ENCODE measurements around the gene PTPRCAP. TPM values are rescaled to one million over a fixed set of nuclear protein-coding genes. Genes with fewer than 3 reads are reported as not detected.
A peak's percentile ranks its signal among the peaks of the same experiment; 100 is the strongest.

Gene PTPRCAP
- total RNA-seq, 1 experiment from 2014 or later, result 1.7 TPM

- no peaks in the 10 kb centered on the region for H3K79me1 ChIP-seq (ENCODE audit: insufficient read depth, low read depth, low read length, poor library complexity, severe bottlenecking)
- no peak overlapping the region for H2BK12ac ChIP-seq (ENCODE audit: insufficient read length, low read depth, low read length)
- H2AK5ac ChIP-seq (ENCODE audit: insufficient read length, low read length), result no peak overlapping the region
- H3K9me3 Mint-ChIP-seq, result no peaks in the 10 kb centered on the region
- no peak overlapping the region for H3K4ac ChIP-seq (ENCODE audit: low read depth, low read length)
- H3T11ph ChIP-seq (ENCODE audit: low read length), result no peak overlapping the region
- no peak overlapping the region; a peak in 1 of 5 replicates for H3K4me3 Mint-ChIP-seq
- H3K27me3 Mint-ChIP-seq (ENCODE audit: low read depth), result peaks cover 23% of the 10 kb centered on the region
- H2BK20ac ChIP-seq (ENCODE audit: low read depth, low read length, poor library complexity, severe bottlenecking), result no peak overlapping the region
- no peak overlapping the region for H4K8ac ChIP-seq (replicated peaks; ENCODE audit: insufficient read length, low read depth, low read length)
- H3K4me2 ChIP-seq (ENCODE audit: insufficient read depth, insufficient read length, low read length), result no peak overlapping the region
- H2BK15ac ChIP-seq (ENCODE audit: low read depth, low read length), result no peak overlapping the region
- H3K23ac ChIP-seq (ENCODE audit: insufficient read length, low read depth, low read length), result no peak overlapping the region
- no peak overlapping the region for H4K5ac ChIP-seq (ENCODE audit: insufficient read length, low read depth, low read length)
- H2BK120ac ChIP-seq (ENCODE audit: low read depth, low read length, poor library complexity, severe bottlenecking), result no peak overlapping the region
- H3K27ac Mint-ChIP-seq, result no peak overlapping the region
- H4K91ac ChIP-seq (ENCODE audit: insufficient read length, low read depth, low read length), result no peak overlapping the region
- peaks cover 9% of the 10 kb centered on the region for H3K23me2 ChIP-seq (ENCODE audit: insufficient read length, low read depth, low read length, poor library complexity, severe bottlenecking)
- no peak overlapping the region for H3K14ac ChIP-seq (ENCODE audit: insufficient read depth, low read length)
- peaks cover 19 to 27% of the 10 kb centered on the region in 2 experiments for H3K4me1 Mint-ChIP-seq
- no CpG with 5 or more reads among the region's 9 CpGs for WGBS (ENCODE audit: extremely low coverage, insufficient read length, low lambda C conversion rate)
- H2AFZ ChIP-seq (ENCODE audit: low read length), result no peak overlapping the region
- H3K27me3 ChIP-seq (ENCODE audit: insufficient read depth, low read length), result no peaks in the 10 kb centered on the region; the same call in 1 of the 2 replicates
- H3K18ac ChIP-seq (ENCODE audit: insufficient read length, low read depth, low read length), result no peak overlapping the region
- no peaks in the 10 kb centered on the region for H3K79me2 ChIP-seq (ENCODE audit: insufficient read depth, low read length)
- H3K4me1 ChIP-seq (ENCODE audit: insufficient read depth, low read length), result no peaks in the 10 kb centered on the region; the same call in 1 of the 2 replicates
- no peaks in the 10 kb centered on the region for H3K36me3 Mint-ChIP-seq (ENCODE audit: insufficient read depth in 1 of 3, low read depth in 3 of 3)
- no peaks in the 10 kb centered on the region for H4K20me1 ChIP-seq (ENCODE audit: control insufficient read depth, insufficient read depth, insufficient read length)
- H2BK5ac ChIP-seq (ENCODE audit: insufficient read length, low read length), result no peak overlapping the region
- TF ChIP-seq CTCF (conservative IDR thresholded peaks at IDR 0.05), result no peak
- no peak for DNase-seq
- no peaks in the 10 kb centered on the region for H3K9me3 ChIP-seq (ENCODE audit: control insufficient read depth, low read depth, low read length)
- H3K9ac ChIP-seq (ENCODE audit: extremely low read depth, insufficient read length, low read length), result peak overlapping the region; percentile 4
- no peak overlapping the region for H3K27ac ChIP-seq (ENCODE audit: insufficient read length, low read depth, low read length)
- H3K56ac ChIP-seq (ENCODE audit: insufficient read length, low read depth, low read length), result no peak overlapping the region
Observed at GRCh38 chr11:67387069-67387468, 50.4 kb downstream of the PTPRCAP start.

Other genes starting within 250 kb of the PTPRCAP start
- 55.5 and 56.3 TPM in 2 replicates for gene GRK2, start 171.2 kb downstream of the PTPRCAP start, total RNA-seq (2021)
- 40.9 and 42.1 TPM in 2 replicates for gene ANKRD13D, start 148.4 kb downstream of the PTPRCAP start, total RNA-seq (2021)
- 42.2 and 44.2 TPM in 2 replicates for gene SSH3, start 134.2 kb downstream of the PTPRCAP start, total RNA-seq (2021)
- gene POLD4, start 84.1 kb downstream of the PTPRCAP start, total RNA-seq (2021), result 19.5 and 22.3 TPM in 2 replicates
- 1.6 and 2.1 TPM in 2 replicates for gene CLCF1, start 64.1 kb downstream of the PTPRCAP start, total RNA-seq (2021)
- 20.9 and 23.8 TPM in 2 replicates for gene RAD9A, start 45.7 kb downstream of the PTPRCAP start, total RNA-seq (2021)
- 205 and 214 TPM in 2 replicates for gene PPP1CA, start 35.8 kb downstream of the PTPRCAP start, total RNA-seq (2021)
- 0.28 and 0.44 TPM in 2 replicates for gene TBC1D10C, start 33.6 kb downstream of the PTPRCAP start, total RNA-seq (2021)
- 0.88 and 1.1 TPM in 2 replicates for gene CARNS1, start 22.0 kb downstream of the PTPRCAP start, total RNA-seq (2021)
- 46.6 and 51.7 TPM in 2 replicates for gene RPS6KB2, start 9.2 kb downstream of the PTPRCAP start, total RNA-seq (2021)
- gene CORO1B, start 5.8 kb upstream of the PTPRCAP start, total RNA-seq (2021), result 80.9 and 86.4 TPM in 2 replicates
- not detected in 2 replicates for gene GPR152, start 15.0 kb upstream of the PTPRCAP start, total RNA-seq (2021)
- gene CABP4, start 17.7 kb upstream of the PTPRCAP start, total RNA-seq (2021), result 0.09 TPM in 1 of 2 replicates, not detected in the other
- 46.9 and 53.6 TPM in 2 replicates for gene TMEM134, start 31.6 kb upstream of the PTPRCAP start, total RNA-seq (2021)
- 31.9 and 35.6 TPM in 2 replicates for gene AIP, start 45.3 kb upstream of the PTPRCAP start, total RNA-seq (2021)
- gene PITPNM1, start 67.7 kb upstream of the PTPRCAP start, total RNA-seq (2021), result 43.5 and 50.1 TPM in 2 replicates
- gene CDK2AP2, start 70.5 kb upstream of the PTPRCAP start, total RNA-seq (2021), result 32.9 and 36.1 TPM in 2 replicates
- not detected in 2 replicates for gene CABP2, start 85.8 kb upstream of the PTPRCAP start, total RNA-seq (2021)
- 1,469 and 1,513 TPM in 2 replicates for gene GSTP1, start 146.1 kb upstream of the PTPRCAP start, total RNA-seq (2021)
- 152 and 154 TPM in 2 replicates for gene NDUFV1, start 169.3 kb upstream of the PTPRCAP start, total RNA-seq (2021)
- 6.5 and 6.8 TPM in 2 replicates for gene NUDT8, start 192.3 kb upstream of the PTPRCAP start, total RNA-seq (2021)
- not detected in 2 replicates for gene TBX10, start 202.1 kb upstream of the PTPRCAP start, total RNA-seq (2021)
- not detected in 2 replicates for gene ACY3, start 213.0 kb upstream of the PTPRCAP start, total RNA-seq (2021)
- gene ALDH3B2, start 236.9 kb upstream of the PTPRCAP start, total RNA-seq (2021), result not detected in 2 replicates